CD4-positive, alpha-beta T cell treated with Interleukin-15 for 4 hours (primary cell): ENCODE measurements around the gene STX10.

ENCODE experiments used
- DNase-seq: peaks from one replicate; pipeline ENCODE4 v3.0.0-alpha.2; 2020; ENCODE audit warnings: low spot score

Gene STX10

DNA sequence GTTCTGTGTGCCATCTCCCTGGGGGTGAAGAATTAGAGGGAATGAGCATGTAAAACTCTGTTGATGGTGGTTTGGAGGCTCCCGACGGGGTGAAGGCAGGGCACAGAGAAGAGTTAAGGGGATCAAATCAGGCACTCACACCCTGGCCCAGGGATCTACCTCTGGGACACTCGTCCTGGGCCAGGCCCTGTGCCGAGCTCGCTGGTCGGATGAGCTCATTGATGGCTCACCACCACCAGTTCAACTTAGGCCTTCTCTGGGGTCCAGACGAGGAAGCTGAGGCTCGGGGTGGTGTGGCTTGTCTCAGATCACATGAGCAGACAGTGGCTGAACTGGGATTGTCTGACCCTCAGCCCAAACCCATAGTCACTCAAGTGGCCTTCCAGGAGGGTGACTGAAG, 30.5 kb downstream of the STX10 start:
- DNase-seq, result no peak

- DNase-seq, result no peak
Observed at GRCh38 chr19:13118424-13119193, 31.6 kb downstream of the STX10 start.

DNA sequence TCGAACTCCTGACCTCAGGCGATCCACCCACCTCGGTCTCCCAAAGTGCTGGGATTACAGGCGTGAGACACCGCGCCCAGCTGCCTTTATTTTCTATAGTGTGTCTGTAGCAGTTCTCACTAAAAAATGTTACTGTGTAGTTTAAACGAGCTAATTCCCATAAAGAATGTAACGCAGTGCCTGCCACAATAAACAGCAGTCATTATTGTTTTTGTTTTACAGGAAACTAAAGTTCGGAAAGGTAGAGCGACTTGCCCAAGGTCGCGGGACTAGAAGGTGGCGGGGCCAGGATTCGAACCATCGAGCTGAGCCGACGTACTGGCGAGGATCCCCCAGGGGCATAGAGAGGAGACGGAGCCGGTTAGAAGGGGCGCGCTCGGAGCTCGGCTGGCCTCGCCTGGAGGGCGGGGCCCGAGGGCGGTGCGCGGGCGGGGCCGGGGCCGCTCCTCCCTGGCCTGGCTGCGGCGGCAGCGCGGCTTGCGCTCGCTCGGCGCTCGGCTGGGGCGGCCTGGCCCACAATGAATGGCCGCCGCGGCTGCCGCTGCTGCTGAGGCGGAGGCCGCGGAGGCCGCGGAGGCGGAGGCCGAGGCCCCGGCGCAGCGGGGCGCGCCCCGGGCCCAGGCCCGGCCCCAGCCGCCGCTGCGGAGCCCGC, 32.3 kb downstream of the STX10 start, which contains the start of gene NACC1:
TSS of gene NACC1 (plus strand) at position 493 of the 652 bp plus-strand sequence. CDS start 16,944 bp downstream, outside the sequence.
- peak; percentile 89 for DNase-seq

DNA sequence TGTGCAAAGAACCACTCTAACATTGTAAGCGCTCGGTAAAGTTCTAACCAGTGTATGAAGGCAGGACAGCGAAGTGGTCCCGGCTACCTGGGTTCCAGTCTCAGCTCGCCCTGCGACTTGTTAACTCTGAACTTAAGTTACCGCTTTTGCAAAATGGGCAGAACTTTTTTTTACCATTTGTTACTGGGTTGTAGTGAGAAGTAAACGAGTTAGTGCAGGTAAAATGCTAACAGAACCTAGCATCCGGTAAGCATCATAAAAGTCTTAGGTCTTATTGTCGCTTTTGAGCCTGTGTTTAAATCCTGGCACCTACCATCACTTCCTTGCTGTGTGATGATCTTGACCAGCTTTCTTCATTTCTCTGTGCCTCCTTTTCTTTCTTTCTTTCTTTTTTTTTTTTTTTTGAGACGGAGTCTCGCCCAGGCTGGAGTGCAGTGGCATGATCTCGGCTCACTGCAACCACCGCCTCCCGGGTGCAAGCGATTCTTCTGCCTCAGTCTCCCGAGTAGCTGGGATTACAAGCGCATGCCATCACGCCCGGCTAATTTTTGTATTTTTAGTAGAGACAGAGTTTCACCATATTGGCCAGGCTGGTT, 32.9 kb downstream of the STX10 start:
- no peak for DNase-seq

GRCh38 chr19:13116282-13117175, 33.6 kb downstream of the STX10 start, which contains the start of gene TRMT1:
TSS of gene TRMT1 (minus strand) at chr19:13116740. CDS start at chr19:13116399, 341 bp downstream.
- DNase-seq, result peak; percentile 90

- DNase-seq, result no peak
Observed at GRCh38 chr19:13115936-13116281, 34.3 kb downstream of the STX10 start.

DNA sequence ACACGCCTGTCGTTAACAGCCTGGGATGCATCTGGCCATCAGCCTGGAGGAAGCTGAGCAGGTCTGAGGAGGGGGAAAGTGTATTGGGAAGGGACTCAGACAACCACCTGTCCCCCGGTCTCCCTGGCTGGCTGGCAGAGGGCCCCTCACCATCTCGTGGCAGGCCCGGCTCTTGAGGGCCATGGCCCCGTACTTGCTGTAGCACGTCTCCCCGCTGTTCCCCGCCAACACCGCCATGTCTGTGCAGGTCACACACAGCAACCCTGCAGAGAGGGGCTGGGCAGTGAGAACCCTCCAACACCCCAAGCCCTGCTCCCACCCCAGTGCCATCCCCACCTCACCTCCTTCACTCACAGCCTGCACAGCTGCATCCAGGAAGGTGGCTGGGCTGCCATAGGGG, 37.6 kb downstream of the STX10 start:
- DNase-seq, result no peak

DNA sequence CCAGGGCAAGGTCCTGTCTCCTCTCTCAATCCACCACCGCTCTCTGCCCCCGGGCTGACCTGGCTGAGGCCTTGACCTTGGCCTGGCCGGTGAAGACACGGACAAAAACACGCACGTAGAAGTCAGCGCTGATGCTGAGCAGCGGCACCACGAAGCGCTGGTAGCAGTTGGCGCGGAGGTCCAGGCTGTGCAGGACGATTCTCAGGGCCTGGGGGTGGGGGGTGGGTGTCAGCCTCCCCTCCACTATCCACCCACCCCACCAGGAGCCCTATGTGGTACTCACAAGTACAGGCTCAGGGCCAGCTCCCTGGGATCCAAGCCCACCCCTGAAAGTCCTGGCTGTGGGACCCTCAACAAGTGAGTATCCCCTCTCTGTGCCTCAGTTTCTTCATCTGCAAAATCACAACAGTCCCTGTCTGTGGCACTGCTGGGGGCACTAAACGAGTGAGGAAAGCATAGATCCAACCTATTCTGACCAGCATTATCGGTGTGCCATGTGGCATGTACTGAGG, 40.0 kb downstream of the STX10 start:
- DNase-seq, result no peak

DNA sequence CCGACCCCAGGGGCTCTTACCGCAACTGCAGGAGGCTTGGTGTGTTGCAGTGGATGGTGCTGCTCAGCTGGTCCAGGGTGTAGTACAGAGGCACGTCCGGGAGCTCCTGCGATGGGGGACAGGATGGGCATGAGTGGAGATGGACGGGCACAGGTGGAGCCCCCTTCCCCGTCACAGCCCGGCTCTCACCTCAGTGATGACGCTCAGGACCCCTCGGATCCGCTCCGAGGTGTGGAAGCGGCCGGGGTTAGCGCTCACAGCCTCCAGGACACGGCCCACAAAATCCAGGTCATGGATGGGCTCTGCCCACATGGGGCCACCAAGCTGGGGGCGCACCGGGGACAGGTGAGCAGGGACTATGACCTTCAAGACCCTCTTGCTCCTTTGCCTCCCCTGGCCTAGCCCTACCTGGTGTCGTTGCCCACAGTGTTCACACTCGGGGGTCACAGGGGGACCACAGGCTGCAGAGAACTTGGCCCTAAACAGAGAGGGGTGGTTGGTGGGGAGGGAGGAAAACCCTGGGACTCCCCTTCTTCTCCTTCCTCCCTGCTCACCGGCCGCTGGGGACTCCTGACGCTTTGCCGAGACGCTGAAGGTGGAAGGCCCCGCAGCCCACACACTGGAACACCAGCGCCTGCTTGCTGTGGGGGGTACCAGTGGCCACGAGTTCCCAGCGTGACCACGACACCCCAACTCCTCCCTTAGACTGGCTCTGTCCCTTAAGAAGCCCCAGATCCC, 40.6 kb downstream of the STX10 start:
- no peak for DNase-seq

DNA sequence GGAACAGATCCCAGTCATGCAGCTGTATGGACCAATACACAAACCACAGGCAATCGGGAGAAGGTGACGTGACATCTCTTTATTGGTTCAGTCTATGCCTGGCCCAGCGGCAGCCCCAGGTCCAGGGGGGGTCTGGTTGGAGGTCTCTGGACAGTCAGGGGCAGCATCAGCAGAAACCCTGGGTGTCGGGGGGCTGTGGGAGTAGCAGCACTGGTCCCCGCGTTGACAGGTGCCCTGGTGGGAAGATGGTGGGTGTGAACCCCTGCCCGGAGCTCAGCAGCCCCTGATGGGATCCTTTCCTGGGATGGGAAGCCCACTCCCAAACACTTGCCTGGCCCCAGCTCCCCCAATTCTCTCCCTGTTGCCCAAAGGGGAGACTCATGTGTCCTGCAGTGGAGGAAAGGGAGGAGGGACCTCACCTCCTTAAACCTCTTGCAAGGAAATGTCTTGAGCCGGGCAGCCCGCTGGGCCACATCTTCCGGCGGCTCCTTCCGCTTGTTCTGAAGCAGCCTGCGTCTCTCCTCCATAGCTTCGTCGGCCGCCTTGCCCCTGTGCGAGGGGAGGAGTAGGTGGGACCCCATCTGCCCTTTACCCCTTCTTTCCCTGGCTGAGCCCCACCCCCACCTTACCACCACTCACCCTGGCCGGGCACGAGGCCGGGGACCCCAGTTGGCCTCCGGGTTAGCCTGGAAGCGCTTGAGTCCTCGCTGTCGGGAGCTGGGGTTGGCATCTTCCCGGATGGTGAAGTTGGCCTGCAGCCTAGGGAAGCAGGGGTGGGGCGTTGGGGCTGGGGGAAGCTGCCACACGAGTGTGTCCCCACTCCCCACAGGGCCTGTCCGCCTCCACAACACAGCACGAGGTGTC, 45.1 kb downstream of the STX10 start:
- no peak for DNase-seq

DNA sequence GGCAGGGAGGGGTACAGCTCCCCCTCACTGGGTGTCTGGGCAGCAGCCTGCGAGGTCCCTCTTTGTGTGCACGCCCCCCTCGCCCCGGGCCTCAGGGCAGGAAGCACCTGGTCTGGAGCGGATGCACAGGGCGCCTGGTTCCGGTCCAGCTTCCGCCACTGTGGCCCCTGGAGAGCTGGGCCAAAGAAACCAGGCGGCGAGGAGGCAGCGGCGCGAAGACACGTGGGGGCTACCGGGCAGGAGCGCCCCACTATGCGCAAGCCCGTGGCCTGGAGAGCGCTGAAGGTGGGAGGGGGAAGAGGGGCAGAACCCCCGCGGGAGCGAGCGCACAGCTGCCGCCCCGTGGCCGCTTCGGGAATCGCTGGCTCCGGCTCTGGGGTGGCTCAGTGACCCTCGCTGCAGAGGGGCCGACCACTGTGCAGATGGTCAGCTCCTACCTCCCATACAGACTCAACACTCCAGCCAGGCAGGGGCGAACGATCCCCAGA, 45.8 kb downstream of the STX10 start:
- peak; percentile 59 for DNase-seq

GRCh38 chr19:13103581-13104359, 46.4 kb downstream of the STX10 start:
- DNase-seq, result no peak

DNA sequence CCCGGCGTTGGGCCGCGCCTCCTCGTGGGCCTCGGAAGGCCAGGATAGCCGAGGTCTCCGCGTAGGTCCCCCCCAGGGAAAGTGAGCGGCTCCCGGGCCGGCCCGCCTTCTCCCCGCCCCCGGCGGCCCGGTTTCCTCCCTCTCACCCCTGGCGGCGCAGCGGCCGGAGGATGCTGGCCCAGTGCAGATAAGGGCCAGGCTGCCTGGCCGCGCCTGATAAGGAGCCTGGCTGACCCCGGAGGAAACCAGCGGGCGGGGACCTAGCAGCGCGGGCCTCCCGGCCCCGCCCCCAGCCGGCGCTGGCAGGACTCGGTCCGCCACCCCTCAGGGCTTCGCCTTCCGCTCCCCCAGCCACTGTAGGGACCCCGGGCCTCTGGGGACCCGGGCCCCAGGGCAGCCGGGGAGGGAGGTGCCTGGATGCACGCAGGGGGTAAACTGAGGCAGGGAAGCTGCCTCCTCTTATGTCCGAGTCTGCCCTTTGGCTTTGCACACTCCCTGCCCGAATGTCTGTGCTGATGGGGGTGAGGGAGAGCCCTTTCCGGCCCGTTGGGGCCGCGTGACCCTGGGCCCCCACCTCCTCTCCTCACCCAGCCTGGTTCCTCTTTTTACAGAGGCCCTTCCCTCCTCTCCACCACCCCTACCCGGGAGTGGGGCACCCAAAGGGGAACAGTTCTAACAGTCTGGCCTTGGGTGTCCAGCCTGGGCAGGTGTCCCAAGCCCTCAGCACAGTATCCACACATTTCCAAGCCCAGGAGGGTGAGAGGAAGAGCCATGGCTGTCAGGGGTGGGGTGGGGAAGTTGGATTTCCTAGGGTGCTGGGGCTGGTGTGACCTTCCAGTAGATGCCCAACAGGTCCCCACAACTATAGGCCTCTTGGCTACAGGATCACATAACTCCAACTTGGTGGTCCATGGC, 47.3 kb downstream of the STX10 start, which contains the start of gene LYL1:
TSS of gene LYL1 (minus strand) at position 193 of the 915 bp plus-strand sequence. CDS start 1,687 bp downstream, outside the sequence.
- no peak for DNase-seq

DNA sequence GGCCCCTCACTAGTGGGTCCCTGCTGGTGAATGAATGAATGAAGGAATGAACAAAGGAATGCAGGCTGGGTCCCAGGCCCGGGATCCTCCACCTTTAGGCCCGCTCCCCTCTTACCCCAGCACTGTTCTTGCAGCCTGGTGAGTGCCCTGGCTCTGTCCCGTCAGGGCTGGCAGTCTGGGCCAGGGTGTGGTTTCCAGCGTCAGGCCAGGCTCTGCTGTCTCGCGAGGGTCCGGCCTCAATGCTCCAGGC, 47.8 kb downstream of the STX10 start:
- no peak for DNase-seq

DNA sequence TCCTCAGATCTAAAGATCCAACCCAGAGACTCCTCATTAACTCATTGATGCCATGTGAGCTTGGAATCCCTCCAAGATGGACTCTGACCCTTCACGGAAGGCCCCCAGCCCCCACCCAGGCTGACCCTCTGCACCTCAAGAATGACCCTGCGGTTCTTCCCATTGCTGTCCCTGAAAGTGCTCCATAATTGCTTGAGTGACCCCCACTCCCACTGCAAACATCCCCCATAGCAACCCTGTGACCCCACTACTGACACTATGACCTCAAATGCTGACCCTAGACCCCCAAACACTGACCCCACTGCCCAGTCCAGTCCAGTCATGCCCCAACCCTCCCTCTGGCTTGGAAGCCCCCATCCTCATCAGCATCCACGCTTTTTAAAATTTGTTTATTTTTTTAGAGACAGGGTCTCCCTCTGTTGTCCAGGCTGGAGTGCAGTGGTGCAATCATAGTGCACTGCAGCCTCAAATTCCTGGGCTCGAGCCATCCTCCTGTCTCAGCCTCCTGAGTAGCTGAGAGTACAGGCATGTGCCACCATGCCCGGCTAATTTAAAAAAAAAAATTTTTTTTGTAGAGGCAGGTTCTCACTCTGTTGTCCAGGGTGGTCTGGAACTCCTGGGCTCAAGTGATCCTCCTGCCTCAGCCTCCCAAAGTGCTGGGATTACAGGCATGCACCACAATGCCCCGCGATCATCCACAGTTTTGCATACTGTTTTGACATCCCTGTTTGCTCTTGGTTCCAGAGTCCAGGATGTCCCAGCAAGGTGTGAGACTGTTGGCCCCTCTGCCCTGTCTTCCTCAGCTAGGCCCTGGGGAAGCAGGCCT, 48.4 kb downstream of the STX10 start:
- DNase-seq, result no peak

GRCh38 chr19:13100841-13101589, 49.2 kb downstream of the STX10 start:
- no peak for DNase-seq
